AG08396 (cell line): ENCODE measurements around the gene KCNH6.

Experiments
- DNase-seq: peaks from one replicate; pipeline ENCODE4 v3.0.0; 2012; ENCODE audit warnings: low spot score, mixed read lengths

The KCNH6 gene

GRCh38 chr17:63523253-63523855 is at the start of gene KCNH6:
Gene KCNH6, plus strand, starts transcription at chr17:63523358. Its CDS starts 56 bp downstream, at chr17:63523414.
- no peak for DNase-seq

- no peak for DNase-seq
These were observed 49.0 kb upstream of the KCNH6 start for GRCh38 chr17:63474174-63474573.

- DNase-seq = no peak
These were observed 48.3 kb upstream of the KCNH6 start for GRCh38 chr17:63474586-63475460.

- DNase-seq = no peak
These were observed 47.4 kb upstream of the KCNH6 start for GRCh38 chr17:63475491-63476412.

GRCh38 chr17:63476459-63476853 is 46.7 kb upstream of the KCNH6 start:
- peak; percentile 51 for DNase-seq

GRCh38 chr17:63476854-63477479 is 46.2 kb upstream of the KCNH6 start, which contains the start of gene ACE:
Gene ACE, plus strand, starts transcription at chr17:63477061. Its CDS starts 34 bp downstream, at chr17:63477095.
- DNase-seq = peak; percentile 64

- DNase-seq = peak; percentile 39
These were observed 45.4 kb upstream of the KCNH6 start for GRCh38 chr17:63477480-63478440.

- DNase-seq = peak; percentile 99
These were observed 44.2 kb upstream of the KCNH6 start for GRCh38 chr17:63478814-63479494.

- no peak for DNase-seq
These were observed 43.5 kb upstream of the KCNH6 start for GRCh38 chr17:63479495-63480184.

- no peak for DNase-seq
These were observed 42.9 kb upstream of the KCNH6 start for GRCh38 chr17:63480192-63480784.

- DNase-seq = no peak
These were observed 42.2 kb upstream of the KCNH6 start for GRCh38 chr17:63480826-63481487.

- no peak for DNase-seq
These were observed 41.7 kb upstream of the KCNH6 start for GRCh38 chr17:63481488-63481870.

- no peak for DNase-seq
These were observed 40.6 kb upstream of the KCNH6 start for GRCh38 chr17:63482509-63482908.

GRCh38 chr17:63483038-63483437 is 40.1 kb upstream of the KCNH6 start:
- no peak for DNase-seq

- DNase-seq = no peak
These were observed 39.2 kb upstream of the KCNH6 start for GRCh38 chr17:63483655-63484575.

- no peak for DNase-seq
These were observed 36.7 kb upstream of the KCNH6 start for GRCh38 chr17:63486317-63487013.

GRCh38 chr17:63487014-63487339 is 36.2 kb upstream of the KCNH6 start:
- DNase-seq = no peak
